PC-3 (cell line): ENCODE data around the gene ANG. TPM values are rescaled to one million over a fixed set of nuclear protein-coding genes. Genes with fewer than 3 reads are reported as not detected.

ENCODE experiments used
- ATAC-seq: fragments of 200-7000 bp; cut with Tn5 transposase; 2 replicates; pipeline ENCODE4 v1.9.1; 2020; ENCODE audit warnings: mild to moderate bottlenecking, moderate library complexity
- BruUV-seq: library from RNA; stranded (reverse); fragments of 400-500 nt; replicated peaks from 2 replicates; lab custom pipeline; 2021; lab: Mats Ljungman, UMichigan
- CTCF ChIA-PET: fragments of 300-600 bp; sonication (Branson Sonifier 250); formaldehyde crosslinking; loops from one replicate; lab custom pipeline; 2022; ENCODE audit warnings: antibody characterized with exemption; lab: Charles Lee
- POLR2A ChIA-PET: fragments of 300-600 bp; sonication (Branson Sonifier 250); formaldehyde crosslinking; loops from one replicate; lab custom pipeline; 2022; ENCODE audit warnings: antibody characterized with exemption; ENCODE audit not compliant: unreplicated experiment; lab: Charles Lee
- DNase-seq: peaks from one replicate; pipeline ENCODE4 v3.0.0-alpha.2; 2015
- H2AFZ ChIP-seq: fragments of 300-600 bp; sonication (generic); 2 replicates; pipeline ENCODE4 v1.6.0; 2016; ENCODE audit warnings: antibody characterized with exemption, low read length
- H3F3A ChIP-seq: fragments of 300-600 bp; sonication (generic); one replicate; pipeline ENCODE4 v1.6.0; 2017; ENCODE audit warnings: antibody characterized with exemption, low read length, control low read depth, mild to moderate bottlenecking; ENCODE audit not compliant: unreplicated experiment
- H3K27ac ChIP-seq: fragments of 300-600 bp; sonication (generic); 2 replicates; pipeline ENCODE4 v1.5.1; 2016; ENCODE audit warnings: mild to moderate bottlenecking, low read length
- H3K27me3 ChIP-seq: fragments of 300-600 bp; sonication (generic); 2 replicates; pipeline ENCODE4 v1.6.1; 2016; ENCODE audit warnings: low read length, mixed read lengths
- H3K36me3 ChIP-seq: fragments of 300-600 bp; sonication (generic); 2 replicates; pipeline ENCODE4 v1.6.1; 2016; ENCODE audit warnings: low read depth, mixed run types, low read length, mixed read lengths
- H3K4me1 ChIP-seq: fragments of 300-600 bp; sonication (generic); 2 replicates; pipeline ENCODE4 v1.5.1; 2016; ENCODE audit warnings: low read length; ENCODE audit not compliant: insufficient read depth
- H3K4me2 ChIP-seq: fragments of 300-600 bp; sonication (generic); 2 replicates; pipeline ENCODE4 v1.6.0; 2016; ENCODE audit warnings: low read length
- H3K4me3 ChIP-seq: fragments of 300-600 bp; sonication (generic); 2 replicates; pipeline ENCODE4 v1.5.1; 2016; ENCODE audit warnings: mild to moderate bottlenecking, low read length, mixed read lengths
- H3K79me2 ChIP-seq: fragments of 300-600 bp; sonication (generic); 2 replicates; pipeline ENCODE4 v1.6.1; 2017; ENCODE audit warnings: low read length, mixed read lengths
- H3K9ac ChIP-seq: fragments of 300-600 bp; sonication (generic); 2 replicates; pipeline ENCODE4 v1.6.0; 2016; ENCODE audit warnings: mild to moderate bottlenecking, low read length
- H3K9me2 ChIP-seq: fragments of 300-600 bp; sonication (generic); replicated peaks from 2 replicates; pipeline ENCODE4 v1.6.1; 2016; ENCODE audit warnings: mixed run types, low read length, mixed read lengths
- H3K9me3 ChIP-seq: fragments of 300-600 bp; sonication (generic); 2 replicates; pipeline ENCODE4 v1.6.1; 2016; ENCODE audit warnings: low read length, mixed read lengths
- H4K20me1 ChIP-seq: fragments of 300-600 bp; sonication (generic); 2 replicates; pipeline ENCODE4 v1.6.1; 2016; ENCODE audit warnings: low read length, mixed read lengths
- EZH2 ChIP-seq: fragments of 300-600 bp; sonication (generic); IDR thresholded peaks from one replicate; pipeline ENCODE4 v1.6.1; 2017; ENCODE audit warnings: antibody characterized with exemption, mild to moderate bottlenecking, low read length; ENCODE audit not compliant: unreplicated experiment
- EZH2phosphoT487 ChIP-seq: fragments of 300-600 bp; sonication (generic); IDR thresholded peaks from 2 replicates; pipeline ENCODE4 v1.6.1; 2018; ENCODE audit warnings: mild to moderate bottlenecking, antibody characterized with exemption, low read length, borderline replicate concordance
- intact Hi-C: fragments of 100-400 bp; cut with micrococcal nuclease; formaldehyde crosslinking; loops from 2 replicates; pipeline ENCODE4 v1.9.0; 2023
- total RNA-seq: library from RNA; depleted of rRNA; stranded (reverse); fragments of >200 nt; gene quantifications from 2 replicates; pipeline ENCODE4 v1.2.3, GENCODE V29; 2014
- TF ChIP-seq, protein P1 (sequence below): fragments of 300-600 bp; sonication (generic); conservative IDR thresholded peaks from 2 replicates; pipeline ENCODE4 v1.5.1; 2017; ENCODE audit warnings: antibody characterized with exemption, low read depth, mild to moderate bottlenecking, low read length

Gene ANG
- total RNA-seq, 1 experiment from 2014 or later = 4.8 TPM

- intact Hi-C loops = no loop called here
- Histone ChIP-seq H2AFZ (no peak overlapping the region), H3K27me3 (peaks cover 36% of the 10 kb centered on the region), H3K36me3 (no peaks in the 10 kb centered on the region), H3K9me2 (no peaks in the 10 kb centered on the region), H3K4me1 (no peaks in the 10 kb centered on the region), H3K9me3 (no peaks in the 10 kb centered on the region), H3K27ac (no peak overlapping the region), H3K9ac (no peak overlapping the region), H4K20me1 (no peaks in the 10 kb centered on the region), H3K4me3 (no peak overlapping the region), H3K4me2 (no peak overlapping the region), H3K79me2 (no peaks in the 10 kb centered on the region), H3F3A (no peaks in the 10 kb centered on the region)
- DNase-seq (no peak), ATAC-seq (no peak)
- ChIA-PET CTCF (no interaction called here), POLR2A (no interaction called here)
- TF ChIP-seq EZH2phosphoT487 (no peak), EZH2 (no peak)
- TF ChIP-seq, protein P1, sequence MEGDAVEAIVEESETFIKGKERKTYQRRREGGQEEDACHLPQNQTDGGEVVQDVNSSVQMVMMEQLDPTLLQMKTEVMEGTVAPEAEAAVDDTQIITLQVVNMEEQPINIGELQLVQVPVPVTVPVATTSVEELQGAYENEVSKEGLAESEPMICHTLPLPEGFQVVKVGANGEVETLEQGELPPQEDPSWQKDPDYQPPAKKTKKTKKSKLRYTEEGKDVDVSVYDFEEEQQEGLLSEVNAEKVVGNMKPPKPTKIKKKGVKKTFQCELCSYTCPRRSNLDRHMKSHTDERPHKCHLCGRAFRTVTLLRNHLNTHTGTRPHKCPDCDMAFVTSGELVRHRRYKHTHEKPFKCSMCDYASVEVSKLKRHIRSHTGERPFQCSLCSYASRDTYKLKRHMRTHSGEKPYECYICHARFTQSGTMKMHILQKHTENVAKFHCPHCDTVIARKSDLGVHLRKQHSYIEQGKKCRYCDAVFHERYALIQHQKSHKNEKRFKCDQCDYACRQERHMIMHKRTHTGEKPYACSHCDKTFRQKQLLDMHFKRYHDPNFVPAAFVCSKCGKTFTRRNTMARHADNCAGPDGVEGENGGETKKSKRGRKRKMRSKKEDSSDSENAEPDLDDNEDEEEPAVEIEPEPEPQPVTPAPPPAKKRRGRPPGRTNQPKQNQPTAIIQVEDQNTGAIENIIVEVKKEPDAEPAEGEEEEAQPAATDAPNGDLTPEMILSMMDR = no peak
- BruUV-seq = no TSS peak
Measured at GRCh38 chr14:20655851-20656250, 32.7 kb upstream of the ANG start.

- ATAC-seq (no peak), DNase-seq (no peak)
- no peaks in the 10 kb centered on the region for H3K36me3 ChIP-seq
- H3K4me2 ChIP-seq = no peak overlapping the region
- no peaks in the 10 kb centered on the region for H3K9me3 ChIP-seq
- H3K4me1 ChIP-seq = no peaks in the 10 kb centered on the region
- ChIA-PET CTCF (no interaction called here), POLR2A (no interaction called here)
- no peak overlapping the region for H2AFZ ChIP-seq
- no peaks in the 10 kb centered on the region for H3K9me2 ChIP-seq
- BruUV-seq = no TSS peak
- peaks cover 35% of the 10 kb centered on the region for H3K27me3 ChIP-seq
- no peak for TF ChIP-seq EZH2
- no peak for TF ChIP-seq EZH2phosphoT487
- TF ChIP-seq, protein P1 = no peak
- no peaks in the 10 kb centered on the region for H4K20me1 ChIP-seq
- intact Hi-C loops = no loop called here
- no peak overlapping the region for H3K9ac ChIP-seq
- no peaks in the 10 kb centered on the region for H3F3A ChIP-seq
- no peak overlapping the region for H3K27ac ChIP-seq
- no peak overlapping the region for H3K4me3 ChIP-seq
- H3K79me2 ChIP-seq = no peaks in the 10 kb centered on the region
Measured at GRCh38 chr14:20656274-20656673, 32.3 kb upstream of the ANG start.
